ENCODE measurements around the gene PCYOX1L.

The PCYOX1L gene

DNA sequence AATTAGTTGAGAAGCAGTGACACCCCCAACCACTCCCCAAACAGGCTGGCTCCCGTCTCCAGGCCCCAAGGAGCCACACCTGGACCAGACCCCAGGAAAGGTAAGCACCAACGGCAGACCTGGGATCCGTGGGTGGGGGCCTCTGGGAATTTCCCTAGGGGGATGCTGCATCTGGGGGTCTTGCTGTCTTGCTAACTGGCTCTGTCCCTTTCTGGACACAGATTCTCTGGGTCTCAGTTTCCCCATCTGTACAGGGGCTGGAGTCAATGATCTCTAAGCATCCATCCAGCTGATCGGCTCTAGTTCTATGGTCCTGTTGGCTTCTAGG is 49.1 kb downstream of the PCYOX1L start:
- TF ChIP-seq ZNF70 (CRISPR knock-in tag; IDR thresholded peaks at IDR 0.05) (no peak), ARNTL (CRISPR knock-in tag; IDR thresholded peaks at IDR 0.05; ENCODE audit: borderline replicate concordance, low read depth) (no peak), TCF4 (CRISPR knock-in tag; IDR thresholded peaks at IDR 0.05; ENCODE audit: borderline replicate concordance) (no peak), CSDC2 (CRISPR knock-in tag; IDR thresholded peaks at IDR 0.05) (no peak), RARB (CRISPR knock-in tag; IDR thresholded peaks at IDR 0.05) (no peak)
- TF ChIP-seq, protein P1, sequence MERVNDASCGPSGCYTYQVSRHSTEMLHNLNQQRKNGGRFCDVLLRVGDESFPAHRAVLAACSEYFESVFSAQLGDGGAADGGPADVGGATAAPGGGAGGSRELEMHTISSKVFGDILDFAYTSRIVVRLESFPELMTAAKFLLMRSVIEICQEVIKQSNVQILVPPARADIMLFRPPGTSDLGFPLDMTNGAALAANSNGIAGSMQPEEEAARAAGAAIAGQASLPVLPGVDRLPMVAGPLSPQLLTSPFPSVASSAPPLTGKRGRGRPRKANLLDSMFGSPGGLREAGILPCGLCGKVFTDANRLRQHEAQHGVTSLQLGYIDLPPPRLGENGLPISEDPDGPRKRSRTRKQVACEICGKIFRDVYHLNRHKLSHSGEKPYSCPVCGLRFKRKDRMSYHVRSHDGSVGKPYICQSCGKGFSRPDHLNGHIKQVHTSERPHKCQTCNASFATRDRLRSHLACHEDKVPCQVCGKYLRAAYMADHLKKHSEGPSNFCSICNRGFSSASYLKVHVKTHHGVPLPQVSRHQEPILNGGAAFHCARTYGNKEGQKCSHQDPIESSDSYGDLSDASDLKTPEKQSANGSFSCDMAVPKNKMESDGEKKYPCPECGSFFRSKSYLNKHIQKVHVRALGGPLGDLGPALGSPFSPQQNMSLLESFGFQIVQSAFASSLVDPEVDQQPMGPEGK (CRISPR knock-in tag; IDR thresholded peaks at IDR 0.05; ENCODE audit: borderline replicate concordance) = no peak
- TF ChIP-seq, protein P2, sequence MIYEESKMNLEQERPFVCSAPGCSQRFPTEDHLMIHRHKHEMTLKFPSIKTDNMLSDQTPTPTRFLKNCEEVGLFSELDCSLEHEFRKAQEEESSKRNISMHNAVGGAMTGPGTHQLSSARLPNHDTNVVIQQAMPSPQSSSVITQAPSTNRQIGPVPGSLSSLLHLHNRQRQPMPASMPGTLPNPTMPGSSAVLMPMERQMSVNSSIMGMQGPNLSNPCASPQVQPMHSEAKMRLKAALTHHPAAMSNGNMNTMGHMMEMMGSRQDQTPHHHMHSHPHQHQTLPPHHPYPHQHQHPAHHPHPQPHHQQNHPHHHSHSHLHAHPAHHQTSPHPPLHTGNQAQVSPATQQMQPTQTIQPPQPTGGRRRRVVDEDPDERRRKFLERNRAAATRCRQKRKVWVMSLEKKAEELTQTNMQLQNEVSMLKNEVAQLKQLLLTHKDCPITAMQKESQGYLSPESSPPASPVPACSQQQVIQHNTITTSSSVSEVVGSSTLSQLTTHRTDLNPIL (CRISPR knock-in tag; IDR thresholded peaks at IDR 0.05; ENCODE audit: low read depth) = no peak
- ATAC-seq = no peak

DNA sequence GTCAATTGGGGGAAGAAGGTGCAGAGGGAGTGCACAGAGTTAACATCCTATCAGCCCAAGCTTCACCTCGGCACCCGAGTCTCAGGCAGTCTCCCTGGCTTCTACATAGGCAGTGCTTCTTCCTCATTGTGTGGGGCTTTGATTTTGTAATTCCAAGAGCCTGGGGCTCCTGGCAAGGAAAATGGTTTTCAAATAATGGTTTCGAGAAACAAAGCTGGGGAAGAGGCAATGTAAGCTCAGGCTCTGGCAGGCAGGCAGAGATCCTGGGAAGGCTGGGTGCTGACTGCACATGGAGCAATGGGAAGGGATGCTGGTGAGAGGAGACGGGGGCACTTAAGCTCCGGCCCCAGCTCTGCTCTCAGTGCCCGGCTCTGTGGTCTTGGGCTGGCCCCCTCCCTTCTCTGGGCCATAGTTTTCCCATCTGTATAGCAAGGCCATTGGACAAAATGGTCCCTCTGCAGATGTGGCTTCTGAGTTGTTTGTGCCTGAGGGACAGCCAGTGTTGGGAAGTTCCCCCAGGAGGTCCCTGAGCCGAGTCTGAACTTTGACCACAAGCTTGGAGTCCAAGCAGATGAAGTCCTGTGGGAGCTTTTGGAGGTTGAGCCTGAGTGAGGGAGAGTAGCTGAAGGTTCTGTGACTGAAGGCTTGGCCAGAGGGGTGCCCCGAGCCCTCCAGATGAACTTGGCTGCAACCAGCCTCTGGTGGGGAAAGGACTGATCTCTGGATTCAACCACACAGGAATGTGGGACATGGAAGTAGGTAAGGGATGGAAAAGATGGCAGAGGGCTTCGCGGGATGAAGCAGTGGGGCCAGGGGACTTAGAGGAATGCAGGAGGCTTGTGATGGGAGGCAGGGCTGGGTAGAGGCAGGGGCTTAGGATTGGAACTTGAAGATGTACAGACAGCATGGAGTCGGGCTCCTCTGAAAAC is 49.7 kb downstream of the PCYOX1L start:
- peak; percentile 36 for ATAC-seq

DNA sequence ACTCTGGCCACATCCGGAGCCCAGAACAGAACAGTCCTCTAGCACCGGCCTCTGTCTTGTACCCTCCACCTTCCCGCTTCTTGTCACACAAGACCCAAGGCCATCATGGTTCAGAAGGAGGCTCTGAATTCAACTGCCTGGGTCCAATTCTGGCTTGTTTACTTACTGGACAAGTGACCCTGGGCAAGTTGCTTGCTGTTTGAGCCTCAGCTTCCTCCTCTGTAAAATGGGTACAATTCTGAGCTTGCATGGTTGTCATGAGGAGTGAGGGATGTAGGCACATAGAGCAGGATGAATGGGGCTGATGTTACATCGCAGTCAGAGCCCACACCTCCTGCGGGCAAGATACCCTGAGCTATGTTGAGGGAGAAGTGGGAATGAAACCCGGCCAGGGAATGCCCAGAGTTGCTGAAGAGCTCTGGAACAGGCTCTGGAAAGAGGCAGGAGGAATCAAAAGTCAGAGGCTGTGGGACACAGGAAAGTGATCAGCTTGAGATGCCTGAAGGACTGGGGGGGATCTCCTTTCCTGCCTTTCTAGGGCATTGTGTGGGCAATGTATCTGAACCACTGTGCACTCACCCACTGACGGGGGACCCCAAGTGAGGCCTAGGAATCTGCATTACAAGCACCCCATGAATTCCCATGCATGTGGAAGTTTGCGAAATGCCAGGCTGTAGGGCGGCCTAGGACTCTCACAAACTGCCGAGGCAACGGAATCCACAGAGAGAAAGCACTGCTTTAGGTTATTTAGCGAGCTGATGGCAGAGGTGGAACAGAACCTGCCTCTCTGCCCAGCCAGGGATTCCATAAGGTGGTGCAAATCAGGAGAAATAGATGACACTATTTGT is 50.6 kb downstream of the PCYOX1L start:
- ATAC-seq = no peak
- TF ChIP-seq, protein P2 (CRISPR knock-in tag; IDR thresholded peaks at IDR 0.05; ENCODE audit: low read depth) = no peak
- TF ChIP-seq, protein P3, sequence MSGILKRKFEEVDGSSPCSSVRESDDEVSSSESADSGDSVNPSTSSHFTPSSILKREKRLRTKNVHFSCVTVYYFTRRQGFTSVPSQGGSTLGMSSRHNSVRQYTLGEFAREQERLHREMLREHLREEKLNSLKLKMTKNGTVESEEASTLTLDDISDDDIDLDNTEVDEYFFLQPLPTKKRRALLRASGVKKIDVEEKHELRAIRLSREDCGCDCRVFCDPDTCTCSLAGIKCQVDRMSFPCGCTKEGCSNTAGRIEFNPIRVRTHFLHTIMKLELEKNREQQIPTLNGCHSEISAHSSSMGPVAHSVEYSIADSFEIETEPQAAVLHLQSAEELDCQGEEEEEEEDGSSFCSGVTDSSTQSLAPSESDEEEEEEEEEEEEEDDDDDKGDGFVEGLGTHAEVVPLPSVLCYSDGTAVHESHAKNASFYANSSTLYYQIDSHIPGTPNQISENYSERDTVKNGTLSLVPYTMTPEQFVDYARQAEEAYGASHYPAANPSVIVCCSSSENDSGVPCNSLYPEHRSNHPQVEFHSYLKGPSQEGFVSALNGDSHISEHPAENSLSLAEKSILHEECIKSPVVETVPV (CRISPR knock-in tag; IDR thresholded peaks at IDR 0.05) = no peak
- TF ChIP-seq ISL1 (CRISPR knock-in tag; IDR thresholded peaks at IDR 0.05) = no peak
- no peak for TF ChIP-seq ARNTL (CRISPR knock-in tag; IDR thresholded peaks at IDR 0.05; ENCODE audit: borderline replicate concordance, low read depth)
- no peak for TF ChIP-seq OSR1 (CRISPR knock-in tag; IDR thresholded peaks at IDR 0.05)
- no peak for TF ChIP-seq TOX (CRISPR knock-in tag; IDR thresholded peaks at IDR 0.05; ENCODE audit: borderline replicate concordance)
- TF ChIP-seq, protein P1 (CRISPR knock-in tag; IDR thresholded peaks at IDR 0.05; ENCODE audit: borderline replicate concordance) = no peak
- TF ChIP-seq ESRRG (CRISPR knock-in tag; IDR thresholded peaks at IDR 0.05) = no peak
- TF ChIP-seq, protein P4, sequence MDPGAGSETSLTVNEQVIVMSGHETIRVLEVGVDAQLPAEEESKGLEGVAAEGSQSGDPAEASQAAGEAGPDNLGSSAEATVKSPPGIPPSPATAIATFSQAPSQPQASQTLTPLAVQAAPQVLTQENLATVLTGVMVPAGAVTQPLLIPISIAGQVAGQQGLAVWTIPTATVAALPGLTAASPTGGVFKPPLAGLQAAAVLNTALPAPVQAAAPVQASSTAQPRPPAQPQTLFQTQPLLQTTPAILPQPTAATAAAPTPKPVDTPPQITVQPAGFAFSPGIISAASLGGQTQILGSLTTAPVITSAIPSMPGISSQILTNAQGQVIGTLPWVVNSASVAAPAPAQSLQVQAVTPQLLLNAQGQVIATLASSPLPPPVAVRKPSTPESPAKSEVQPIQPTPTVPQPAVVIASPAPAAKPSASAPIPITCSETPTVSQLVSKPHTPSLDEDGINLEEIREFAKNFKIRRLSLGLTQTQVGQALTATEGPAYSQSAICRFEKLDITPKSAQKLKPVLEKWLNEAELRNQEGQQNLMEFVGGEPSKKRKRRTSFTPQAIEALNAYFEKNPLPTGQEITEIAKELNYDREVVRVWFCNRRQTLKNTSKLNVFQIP (CRISPR knock-in tag; IDR thresholded peaks at IDR 0.05; ENCODE audit: borderline replicate concordance, low read depth) = no peak
- TF ChIP-seq ZNF70 (CRISPR knock-in tag; IDR thresholded peaks at IDR 0.05) = no peak
- TF ChIP-seq CSDC2 (CRISPR knock-in tag; IDR thresholded peaks at IDR 0.05) = no peak
- no peak for TF ChIP-seq RARB (CRISPR knock-in tag; IDR thresholded peaks at IDR 0.05)
- TF ChIP-seq SNAI2 (CRISPR knock-in tag; IDR thresholded peaks at IDR 0.05) = no peak
- no peak for TF ChIP-seq ZNF565 (CRISPR knock-in tag; conservative IDR thresholded peaks at IDR 0.05; ENCODE audit: low read depth)
- no peak for TF ChIP-seq ZFP3 (CRISPR knock-in tag; IDR thresholded peaks at IDR 0.05)
- TF ChIP-seq ZNF8 (CRISPR knock-in tag; IDR thresholded peaks at IDR 0.05) = no peak
- no peak for TF ChIP-seq PPARA (CRISPR knock-in tag; IDR thresholded peaks at IDR 0.05; ENCODE audit: borderline replicate concordance)
- TF ChIP-seq GLIS3 (CRISPR knock-in tag; IDR thresholded peaks at IDR 0.05) = no peak

More for the DNA sequence above, 49.7 kb downstream of the PCYOX1L start:
- TF ChIP-seq SNAI2 (CRISPR knock-in tag; IDR thresholded peaks at IDR 0.05) = no peak
- no peak for TF ChIP-seq ZFP30 (CRISPR knock-in tag; IDR thresholded peaks at IDR 0.05)
- TF ChIP-seq, protein P1 (CRISPR knock-in tag; IDR thresholded peaks at IDR 0.05; ENCODE audit: borderline replicate concordance) = no peak
- no peak for TF ChIP-seq TOX (CRISPR knock-in tag; IDR thresholded peaks at IDR 0.05; ENCODE audit: borderline replicate concordance)

Data from SK-N-SH treated with all-trans-retinoic acid at 6 μM for 48 hours (cell line).